Measurements from ENCODE around the gene MAGI2. TPM values are rescaled to one million over a fixed set of nuclear protein-coding genes. Genes with fewer than 3 reads are reported as not detected.

MAGI2 gene
- total RNA-seq, 1 donor from 2014 or later: 5.4 TPM

DNA sequence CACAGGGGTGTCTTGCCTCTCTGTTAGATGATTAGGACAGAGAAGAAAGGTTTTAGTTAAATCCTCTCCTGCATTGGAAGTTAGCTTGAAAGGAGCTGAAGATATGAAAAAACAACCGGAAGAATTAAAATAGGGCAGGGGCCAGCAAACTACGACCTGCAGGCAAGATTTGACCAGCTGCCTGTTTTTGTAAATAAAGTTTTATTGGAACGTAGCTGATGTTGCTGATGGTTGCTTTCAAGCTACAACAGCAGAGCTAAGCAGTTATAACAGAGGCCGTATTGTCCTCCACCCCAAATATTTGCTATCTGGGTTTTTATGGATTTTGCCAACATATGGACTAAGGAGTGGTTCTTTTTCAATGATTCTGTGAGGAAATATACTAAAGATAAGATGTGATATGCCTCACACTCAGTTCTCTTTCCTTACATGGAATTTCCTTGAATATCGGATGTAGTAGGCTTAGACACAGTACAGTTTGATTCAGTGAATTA, 1086.1 kb downstream of the MAGI2 start:
- no peak overlapping the region for H3K4me3 Mint-ChIP-seq (ENCODE audit: unreplicated experiment)

GRCh38 chr7:78363866-78364265, 1089.6 kb downstream of the MAGI2 start:
- no peaks in the 10 kb centered on the region for H3K9me3 Mint-ChIP-seq (ENCODE audit: unreplicated experiment)
- Histone ChIP-seq H3K79me2 (ENCODE audit: insufficient read depth, low read length) (no peaks in the 10 kb centered on the region), H3K9me3 (ENCODE audit: insufficient read depth, low read depth, low read length) (no peaks in the 10 kb centered on the region), H3K4me2 (ENCODE audit: low read length) (no peak overlapping the region), H4K20me1 (ENCODE audit: insufficient read depth, low read length) (no peaks in the 10 kb centered on the region), H3K36me3 (ENCODE audit: insufficient read depth, low read length) (no peaks in the 10 kb centered on the region), H3K4me3 (ENCODE audit: insufficient read depth, low read depth, low read length) (no peak overlapping the region), H3K27me3 (ENCODE audit: insufficient read depth, low read length) (no peaks in the 10 kb centered on the region), H3K27ac (ENCODE audit: low read depth, low read length) (no peak overlapping the region), H3K9ac (ENCODE audit: low read length) (no peak overlapping the region), H3K4me1 (ENCODE audit: insufficient read depth, low read length) (no peaks in the 10 kb centered on the region), H2AFZ (ENCODE audit: low read depth, low read length) (no peak overlapping the region)
- DNase-seq (ENCODE audit: low read depth) (no peak), FAIRE-seq (no peak)
- TF ChIP-seq EZH2 (IDR thresholded peaks at IDR 0.05; ENCODE audit: insufficient read depth, low read length): no peak
- no peak overlapping the region for H3K4me3 Mint-ChIP-seq (ENCODE audit: unreplicated experiment)
- H3K4me1 Mint-ChIP-seq (ENCODE audit: low read depth, unreplicated experiment): peaks cover 6% of the 10 kb centered on the region
- H3K36me3 Mint-ChIP-seq (ENCODE audit: low read depth, unreplicated experiment): no peaks in the 10 kb centered on the region
- H3K27ac Mint-ChIP-seq (ENCODE audit: unreplicated experiment): no peak overlapping the region
- no peaks in the 10 kb centered on the region for H3K27me3 Mint-ChIP-seq (ENCODE audit: low read depth, unreplicated experiment)

More for the DNA sequence above, 1086.1 kb downstream of the MAGI2 start:
- Histone ChIP-seq H3K36me3 (ENCODE audit: insufficient read depth, low read length) (no peaks in the 10 kb centered on the region), H2AFZ (ENCODE audit: low read depth, low read length) (no peak overlapping the region), H3K79me2 (ENCODE audit: insufficient read depth, low read length) (no peaks in the 10 kb centered on the region), H4K20me1 (ENCODE audit: insufficient read depth, low read length) (no peaks in the 10 kb centered on the region), H3K4me3 (ENCODE audit: insufficient read depth, low read depth, low read length) (no peak overlapping the region), H3K4me2 (ENCODE audit: low read length) (no peak overlapping the region), H3K9me3 (ENCODE audit: insufficient read depth, low read depth, low read length) (no peaks in the 10 kb centered on the region), H3K4me1 (ENCODE audit: insufficient read depth, low read length) (no peaks in the 10 kb centered on the region), H3K27me3 (ENCODE audit: insufficient read depth, low read length) (no peaks in the 10 kb centered on the region), H3K9ac (ENCODE audit: low read length) (no peak overlapping the region), H3K27ac (ENCODE audit: low read depth, low read length) (no peak overlapping the region)
- Mint-ChIP-seq H3K27me3 (ENCODE audit: low read depth, unreplicated experiment) (no peaks in the 10 kb centered on the region), H3K36me3 (ENCODE audit: low read depth, unreplicated experiment) (no peaks in the 10 kb centered on the region), H3K27ac (ENCODE audit: unreplicated experiment) (no peak overlapping the region), H3K4me1 (ENCODE audit: low read depth, unreplicated experiment) (peaks cover 13% of the 10 kb centered on the region), H3K9me3 (ENCODE audit: unreplicated experiment) (no peaks in the 10 kb centered on the region)
- DNase-seq (ENCODE audit: low read depth): no peak
- no peak for TF ChIP-seq CTCF (IDR thresholded peaks at IDR 0.05; ENCODE audit: insufficient read depth, low read depth, low read length)
- TF ChIP-seq EZH2 (IDR thresholded peaks at IDR 0.05; ENCODE audit: insufficient read depth, low read length): no peak
- no peak for FAIRE-seq

- no peaks in the 10 kb centered on the region for H3K79me2 ChIP-seq (ENCODE audit: insufficient read depth, low read length)
- Mint-ChIP-seq H3K27ac (ENCODE audit: unreplicated experiment) (no peak overlapping the region), H3K27me3 (ENCODE audit: low read depth, unreplicated experiment) (no peaks in the 10 kb centered on the region), H3K4me3 (ENCODE audit: unreplicated experiment) (no peak overlapping the region), H3K9me3 (ENCODE audit: unreplicated experiment) (no peaks in the 10 kb centered on the region), H3K4me1 (ENCODE audit: low read depth, unreplicated experiment) (no peaks in the 10 kb centered on the region), H3K36me3 (ENCODE audit: low read depth, unreplicated experiment) (no peaks in the 10 kb centered on the region)
- H3K27me3 ChIP-seq (ENCODE audit: insufficient read depth, low read length): no peaks in the 10 kb centered on the region
- no peak overlapping the region for H2AFZ ChIP-seq (ENCODE audit: low read depth, low read length)
- FAIRE-seq (no peak), DNase-seq (ENCODE audit: low read depth) (no peak)
- no peaks in the 10 kb centered on the region for H4K20me1 ChIP-seq (ENCODE audit: insufficient read depth, low read length)
- no peaks in the 10 kb centered on the region for H3K4me1 ChIP-seq (ENCODE audit: insufficient read depth, low read length)
- no peak overlapping the region for H3K27ac ChIP-seq (ENCODE audit: low read depth, low read length)
- H3K9me3 ChIP-seq (ENCODE audit: insufficient read depth, low read depth, low read length): no peaks in the 10 kb centered on the region
- no peaks in the 10 kb centered on the region for H3K36me3 ChIP-seq (ENCODE audit: insufficient read depth, low read length)
- no peak overlapping the region for H3K4me2 ChIP-seq (ENCODE audit: low read length)
- H3K4me3 ChIP-seq (ENCODE audit: insufficient read depth, low read depth, low read length): no peak overlapping the region
- TF ChIP-seq EZH2 (IDR thresholded peaks at IDR 0.05; ENCODE audit: insufficient read depth, low read length) (no peak), CTCF (IDR thresholded peaks at IDR 0.05; ENCODE audit: insufficient read depth, low read depth, low read length) (no peak)
- H3K9ac ChIP-seq (ENCODE audit: low read length): no peak overlapping the region
Measured at GRCh38 chr7:78359836-78360235, 1093.6 kb downstream of the MAGI2 start.

Data from astrocyte (in vitro differentiated cells and primary cell).